Mucosa of rectum (tissue), 2 donors: ENCODE data around the gene ZBTB18.
A peak's percentile ranks its signal among the peaks of the same experiment; 100 is the strongest.

Experiments used
- H3K27ac ChIP-seq, 2 donors: one replicate each; pipeline ENCODE4 v1.7.0; 2013; ENCODE audit warnings: inconsistent platforms in 2 of 2, low read depth in 2 of 2, low read length in 2 of 2
- H3K27me3 ChIP-seq, 2 donors: one replicate each; pipeline ENCODE4 v1.7.0; 2013; ENCODE audit warnings: low read length in 2 of 2; ENCODE audit not compliant: control insufficient read depth in 2 of 2, insufficient read depth in 2 of 2
- H3K36me3 ChIP-seq, 2 donors: one replicate each; pipeline ENCODE4 v1.7.0; 2013; ENCODE audit warnings: low read length in 2 of 2; ENCODE audit not compliant: control insufficient read depth in 2 of 2, insufficient read depth in 2 of 2
- H3K4me1 ChIP-seq, 2 donors: one replicate each; pipeline ENCODE4 v1.7.0; 2013; ENCODE audit warnings: low read length in 2 of 2, mild to moderate bottlenecking in 1 of 2; ENCODE audit not compliant: control insufficient read depth in 2 of 2, insufficient read depth in 2 of 2
- H3K4me3 ChIP-seq, 2 donors: one replicate each; pipeline ENCODE4 v1.7.0; 2013; ENCODE audit warnings: low read length in 2 of 2
- H3K9ac ChIP-seq, 2 donors: one replicate each; pipeline ENCODE4 v1.7.0; 2013; ENCODE audit warnings: low read length in 2 of 2, low read depth in 1 of 2, mild to moderate bottlenecking in 1 of 2
- H3K9me3 ChIP-seq, 2 donors: one replicate each; pipeline ENCODE4 v1.7.0; 2013; ENCODE audit warnings: low read length in 2 of 2; ENCODE audit not compliant: control insufficient read depth in 2 of 2
- donor health status: healthy.
- donor health status: Normal muscosa, but diverticular disease.

Gene ZBTB18

GRCh38 chr1:244083383-244083943 lies 32.4 kb downstream of the ZBTB18 start:
- H3K9me3 ChIP-seq: no peaks in the 10 kb centered on the region
- H3K9ac ChIP-seq: no peak overlapping the region
- H3K27me3 ChIP-seq: no peaks in the 10 kb centered on the region
- no peaks in the 10 kb centered on the region for H3K36me3 ChIP-seq
- no peak overlapping the region for H3K4me3 ChIP-seq
- H3K4me1 ChIP-seq: no peaks in the 10 kb centered on the region
- no peak overlapping the region for H3K27ac ChIP-seq

GRCh38 chr1:244084763-244085162 lies 33.7 kb downstream of the ZBTB18 start:
- Histone ChIP-seq H3K4me3 (no peak overlapping the region), H3K4me1 (no peaks in the 10 kb centered on the region), H3K9ac (no peak overlapping the region), H3K27me3 (no peaks in the 10 kb centered on the region), H3K9me3 (no peaks in the 10 kb centered on the region), H3K27ac (no peak overlapping the region), H3K36me3 (no peaks in the 10 kb centered on the region)

DNA sequence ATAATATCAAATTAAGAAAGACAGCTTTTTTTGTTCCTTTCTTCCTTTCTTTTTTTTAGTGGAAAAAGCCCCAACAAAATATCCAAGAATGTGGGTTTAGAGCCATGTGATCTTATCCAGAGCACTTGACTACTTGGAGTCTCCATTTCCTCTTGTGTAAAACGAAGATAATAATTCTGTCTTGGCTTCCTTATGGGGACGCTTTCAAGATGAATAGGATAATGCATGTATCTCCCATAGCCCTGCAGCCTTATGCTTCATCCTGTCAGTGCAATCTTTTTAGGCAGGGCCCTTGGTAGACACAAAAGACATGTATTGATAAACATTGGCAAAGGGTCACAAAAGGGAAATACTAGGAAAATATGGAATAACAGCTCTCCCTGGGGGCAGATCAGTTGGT lies 34.8 kb downstream of the ZBTB18 start:
- no peak overlapping the region for H3K27ac ChIP-seq
- H3K4me1 ChIP-seq: no peaks in the 10 kb centered on the region
- H3K9me3 ChIP-seq: no peaks in the 10 kb centered on the region
- H3K27me3 ChIP-seq: no peaks in the 10 kb centered on the region
- H3K36me3 ChIP-seq: no peaks in the 10 kb centered on the region
- no peak overlapping the region for H3K4me3 ChIP-seq
- no peak overlapping the region for H3K9ac ChIP-seq

DNA sequence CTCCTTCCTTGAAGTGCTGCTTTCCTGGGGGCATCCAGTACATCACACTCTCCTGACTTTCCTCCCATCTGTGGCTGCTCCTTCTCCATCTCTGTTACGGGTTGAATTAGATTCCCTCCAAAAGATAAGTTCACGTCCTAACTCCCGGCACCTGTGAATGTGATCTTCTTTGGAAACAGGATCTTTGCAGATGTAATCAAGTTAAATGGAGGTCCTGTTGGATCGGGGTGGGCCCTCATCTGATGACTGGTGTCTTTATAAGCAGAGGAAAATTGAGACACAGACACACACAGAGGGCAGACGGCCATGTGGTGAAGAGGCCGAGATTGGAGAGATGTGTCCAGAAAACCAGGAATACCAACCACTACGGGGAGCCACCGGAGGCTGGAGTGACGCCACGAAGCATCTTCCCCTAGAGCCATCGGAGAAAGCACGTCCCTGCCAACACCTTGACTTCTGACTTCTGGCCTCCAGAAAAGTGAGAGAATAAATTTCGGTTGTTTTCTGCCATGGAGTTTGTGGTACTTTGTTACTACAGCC lies 36.0 kb downstream of the ZBTB18 start:
- no peaks in the 10 kb centered on the region for H3K9me3 ChIP-seq
- no peak overlapping the region for H3K27ac ChIP-seq
- no peaks in the 10 kb centered on the region for H3K27me3 ChIP-seq
- no peaks in the 10 kb centered on the region for H3K36me3 ChIP-seq
- no peak overlapping the region for H3K4me3 ChIP-seq
- H3K9ac ChIP-seq: no peak overlapping the region
- peaks cover under 1% of the 10 kb centered on the region in 2 donors for H3K4me1 ChIP-seq

DNA sequence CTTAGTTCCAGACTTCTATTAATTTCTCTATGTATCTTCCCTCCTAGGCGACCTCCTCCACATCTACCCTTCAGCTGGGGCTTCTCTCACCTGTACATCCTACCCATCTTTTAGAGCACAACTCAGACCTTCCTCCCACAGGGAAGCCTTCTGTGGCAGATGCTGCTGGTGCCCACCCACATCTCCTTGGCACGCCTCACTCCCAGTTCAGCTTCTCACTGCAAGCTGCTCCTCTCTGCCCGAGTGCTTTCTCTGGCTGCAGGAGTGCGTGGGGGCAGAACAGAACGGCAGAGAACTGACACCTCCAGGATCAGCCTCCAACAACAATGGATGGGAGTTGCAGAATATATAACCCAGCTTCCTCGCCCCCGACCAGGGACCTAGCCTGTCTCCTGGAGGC lies 36.5 kb downstream of the ZBTB18 start:
- Histone ChIP-seq H3K9me3 (no peaks in the 10 kb centered on the region), H3K4me1 (peaks cover 5% of the 10 kb centered on the region in 2 donors), H3K27me3 (no peaks in the 10 kb centered on the region), H3K9ac (no peak overlapping the region), H3K36me3 (no peaks in the 10 kb centered on the region), H3K4me3 (no peak overlapping the region), H3K27ac (no peak overlapping the region)

- Histone ChIP-seq H3K4me1 (peaks cover 5 to 7% of the 10 kb centered on the region in 2 donors), H3K36me3 (no peaks in the 10 kb centered on the region), H3K4me3 (no peak overlapping the region), H3K27ac (no peak overlapping the region), H3K27me3 (no peaks in the 10 kb centered on the region), H3K9me3 (no peaks in the 10 kb centered on the region), H3K9ac (no peak overlapping the region)
Observed at GRCh38 chr1:244088161-244088560, 37.1 kb downstream of the ZBTB18 start.

DNA sequence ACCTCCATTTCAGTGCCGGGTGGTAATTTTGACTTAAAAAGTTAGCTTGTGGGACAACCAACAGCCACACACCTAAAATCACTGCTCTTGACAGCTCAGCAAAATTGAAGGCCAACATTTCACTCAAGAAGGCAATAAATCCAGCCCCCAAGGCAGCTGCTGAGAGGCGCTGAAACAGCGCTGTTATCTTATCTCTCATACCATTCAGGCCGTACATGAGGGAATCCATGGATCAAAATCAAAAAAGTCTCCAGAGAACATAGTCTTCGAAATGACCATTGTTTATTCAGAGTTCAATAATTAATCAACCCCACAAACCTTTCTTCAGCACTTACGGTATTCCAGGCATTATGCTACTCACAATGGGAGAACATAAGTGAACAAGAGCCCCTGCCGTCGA lies 38.5 kb downstream of the ZBTB18 start:
- Histone ChIP-seq H3K27ac (no peak overlapping the region), H3K9ac (no peak overlapping the region), H3K27me3 (no peaks in the 10 kb centered on the region), H3K4me1 (peaks cover 5 to 7% of the 10 kb centered on the region in 2 donors), H3K9me3 (no peaks in the 10 kb centered on the region), H3K36me3 (no peaks in the 10 kb centered on the region), H3K4me3 (no peak overlapping the region)

DNA sequence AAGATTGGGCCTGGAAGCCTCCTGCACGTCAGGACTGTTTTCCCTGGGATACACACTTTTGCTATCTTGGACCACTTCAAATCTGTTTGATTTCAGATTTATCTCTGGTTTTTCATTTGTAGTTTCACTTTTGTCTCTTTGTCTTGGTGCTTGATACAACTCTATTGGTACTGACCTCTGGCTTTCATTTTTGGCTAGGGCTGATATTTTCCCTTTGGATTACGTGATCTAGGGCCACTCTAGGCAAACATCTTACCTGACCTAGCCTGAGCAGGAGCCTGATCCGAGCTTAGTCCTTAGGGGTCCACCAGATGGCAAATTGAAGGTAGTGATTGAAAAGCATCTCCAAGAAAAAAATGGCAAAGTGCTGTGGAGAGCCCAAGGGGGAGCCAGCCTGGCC lies 39.6 kb downstream of the ZBTB18 start:
- H3K27ac ChIP-seq: no peak overlapping the region
- peaks cover 5 to 7% of the 10 kb centered on the region in 2 donors for H3K4me1 ChIP-seq
- H3K4me3 ChIP-seq: no peak overlapping the region
- H3K27me3 ChIP-seq: no peaks in the 10 kb centered on the region
- no peaks in the 10 kb centered on the region for H3K9me3 ChIP-seq
- H3K9ac ChIP-seq: no peak overlapping the region
- no peaks in the 10 kb centered on the region for H3K36me3 ChIP-seq

DNA sequence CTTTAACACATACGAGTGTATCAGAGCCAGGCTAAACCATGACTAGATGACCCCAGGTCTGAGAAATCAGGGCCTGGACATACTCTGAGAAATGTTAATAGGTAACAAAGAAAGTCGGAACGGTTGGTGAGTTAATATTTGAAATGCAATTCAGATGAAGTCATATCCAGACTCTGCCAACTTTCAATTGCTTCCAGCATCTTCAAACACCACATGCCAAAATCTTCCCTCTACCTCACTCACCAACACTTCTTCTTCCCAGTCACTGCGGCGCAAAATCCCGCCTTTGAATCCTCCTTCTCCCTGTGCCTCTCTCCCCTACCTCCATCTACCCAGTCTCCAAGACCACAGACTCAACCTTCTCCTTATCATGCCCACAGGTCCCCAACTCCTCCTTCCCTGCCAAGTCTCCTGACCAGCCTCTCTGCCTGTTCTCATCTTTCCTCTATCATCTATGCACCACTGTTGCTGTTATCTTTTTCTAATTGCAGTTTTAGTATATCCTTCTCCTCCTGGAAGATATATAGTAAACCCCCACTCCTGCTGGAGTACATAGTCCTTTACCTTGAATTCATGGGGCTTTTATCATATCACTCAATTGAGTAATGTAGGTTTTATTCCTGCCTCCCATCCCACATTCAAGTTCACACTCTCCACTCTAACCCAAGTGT lies 41.3 kb downstream of the ZBTB18 start:
- Histone ChIP-seq H3K9me3 (no peaks in the 10 kb centered on the region), H3K27me3 (no peaks in the 10 kb centered on the region), H3K4me1 (peaks cover 5 to 7% of the 10 kb centered on the region in 2 donors), H3K9ac (peak overlapping the region; percentile 9 to 18), H3K27ac (peak overlapping the region; percentile 76), H3K4me3 (peak overlapping the region in 1 of 2 donors; percentile 47), H3K36me3 (no peaks in the 10 kb centered on the region)

- Histone ChIP-seq H3K4me1 (peaks cover 5 to 7% of the 10 kb centered on the region in 2 donors), H3K9ac (peak overlapping the region in 1 of 2 donors; percentile 9), H3K27ac (peak overlapping the region; percentile 76), H3K36me3 (no peaks in the 10 kb centered on the region), H3K9me3 (no peaks in the 10 kb centered on the region), H3K27me3 (no peaks in the 10 kb centered on the region), H3K4me3 (peak overlapping the region; percentile 47 to 58)
Observed at GRCh38 chr1:244092964-244093638, 42.0 kb downstream of the ZBTB18 start.
